HG03103 (cell line): ENCODE data around the gene CEMIP.

Experiments used
- ATAC-seq: cut with Tn5 transposase; IDR thresholded peaks from one replicate; pipeline ENCODE4 v1.9.1; 2021; ENCODE audit warnings: low read depth; ENCODE audit not compliant: unreplicated experiment

Gene CEMIP

DNA sequence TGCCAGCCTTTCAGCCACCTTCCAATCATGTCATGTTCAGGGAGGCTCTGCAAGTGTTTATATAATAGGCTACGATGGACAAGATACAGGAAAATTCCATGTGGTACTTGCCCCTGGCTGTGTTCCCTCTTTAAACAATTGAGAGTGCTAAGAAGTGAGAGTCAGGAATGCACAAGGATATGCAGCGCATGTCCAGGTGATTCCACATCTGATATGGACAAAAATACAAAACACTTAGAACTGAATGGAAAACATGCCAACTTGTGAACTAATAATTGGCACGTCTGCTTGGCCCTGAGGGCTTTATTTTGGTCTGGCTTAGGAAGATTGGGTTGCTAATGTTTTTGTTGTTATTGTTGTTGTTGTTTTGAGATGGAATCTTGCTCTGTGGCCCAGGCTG lies 100.9 kb downstream of the CEMIP start:
- no peak for ATAC-seq

DNA sequence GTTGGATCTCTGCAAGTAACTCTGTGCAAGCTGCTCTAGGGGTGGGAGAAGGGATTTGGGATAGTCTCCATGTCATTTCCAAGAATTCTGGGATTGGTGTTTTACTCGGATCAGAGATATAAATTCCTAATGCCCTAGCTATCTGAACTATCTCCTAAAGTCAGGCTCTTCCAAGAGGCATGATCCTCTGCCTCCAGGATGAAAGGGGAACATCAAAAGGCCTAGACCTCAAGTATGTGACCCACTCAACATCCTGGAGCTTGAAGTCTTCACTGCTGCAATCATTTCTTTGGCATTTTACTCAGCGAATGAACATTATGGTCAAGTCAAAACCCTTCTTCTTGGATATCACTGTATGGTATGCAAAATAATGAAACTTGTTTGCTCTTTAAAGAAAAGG lies 104.5 kb downstream of the CEMIP start:
- no peak for ATAC-seq

DNA sequence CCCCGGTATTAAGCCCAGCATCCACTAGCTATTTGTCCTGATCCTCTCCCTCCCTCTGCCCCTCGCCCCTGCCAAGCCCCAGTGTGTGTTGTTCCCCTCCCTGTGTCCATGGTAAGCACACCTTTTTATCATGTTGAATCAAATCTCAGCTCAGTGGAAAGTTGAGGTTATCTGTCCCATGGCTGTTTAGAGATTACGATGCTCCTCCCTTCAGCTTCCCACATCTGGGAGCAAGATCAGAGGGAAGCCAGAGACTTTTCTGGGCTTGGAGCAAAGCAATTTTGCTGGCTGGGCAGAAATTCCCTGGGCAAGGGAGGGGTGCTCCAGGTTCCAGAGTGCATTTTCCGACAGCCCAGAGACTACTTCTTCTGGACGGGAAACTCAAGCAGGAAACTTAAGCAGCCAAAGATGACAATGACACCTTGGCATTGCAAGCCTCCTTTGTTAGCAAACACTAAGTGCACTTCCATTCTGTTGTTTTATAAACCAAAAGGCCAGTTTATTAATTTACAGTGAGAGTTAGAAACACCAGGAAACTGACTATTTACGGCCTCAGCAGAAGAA lies 105.9 kb downstream of the CEMIP start:
- ATAC-seq, result no peak

DNA sequence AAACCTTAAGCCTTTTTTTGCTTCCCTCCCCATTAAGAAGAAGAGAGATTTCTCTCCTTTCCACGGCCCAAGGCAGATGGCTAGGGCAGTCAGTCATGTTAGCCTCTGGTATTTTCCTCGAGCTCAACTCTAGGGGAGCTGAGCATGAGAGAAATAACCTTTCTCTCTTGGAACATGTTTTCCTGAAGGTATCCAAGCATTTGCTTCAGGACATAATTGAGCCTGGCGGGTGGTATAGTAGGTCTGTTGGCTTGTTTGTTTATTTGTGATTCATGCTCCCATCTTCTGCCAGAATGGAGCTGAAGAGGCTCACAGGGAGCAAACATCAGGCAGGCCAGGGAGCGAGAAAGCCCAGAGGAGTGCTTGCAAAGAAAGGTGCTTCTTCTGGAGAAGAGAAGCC lies 108.0 kb downstream of the CEMIP start:
- no peak for ATAC-seq

DNA sequence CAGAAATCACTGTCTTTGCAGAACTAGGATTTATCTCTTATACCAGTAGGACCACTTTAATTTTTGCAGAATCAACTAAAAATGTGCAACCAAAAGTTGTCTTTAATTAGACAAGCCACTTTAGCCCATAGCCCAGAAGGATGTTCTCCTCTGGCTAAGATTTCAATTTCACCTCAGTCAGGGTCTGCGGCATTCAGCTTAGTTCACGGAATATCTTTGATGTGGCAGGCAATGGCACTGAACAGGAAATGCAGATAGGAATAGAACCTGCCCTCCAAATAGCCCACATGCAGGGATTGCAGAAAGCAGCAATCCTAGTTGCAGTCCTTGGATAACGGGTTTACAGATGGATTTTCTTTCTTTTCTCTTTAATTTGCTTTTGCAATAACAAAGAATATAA lies 109.7 kb downstream of the CEMIP start:
- ATAC-seq, result no peak

DNA sequence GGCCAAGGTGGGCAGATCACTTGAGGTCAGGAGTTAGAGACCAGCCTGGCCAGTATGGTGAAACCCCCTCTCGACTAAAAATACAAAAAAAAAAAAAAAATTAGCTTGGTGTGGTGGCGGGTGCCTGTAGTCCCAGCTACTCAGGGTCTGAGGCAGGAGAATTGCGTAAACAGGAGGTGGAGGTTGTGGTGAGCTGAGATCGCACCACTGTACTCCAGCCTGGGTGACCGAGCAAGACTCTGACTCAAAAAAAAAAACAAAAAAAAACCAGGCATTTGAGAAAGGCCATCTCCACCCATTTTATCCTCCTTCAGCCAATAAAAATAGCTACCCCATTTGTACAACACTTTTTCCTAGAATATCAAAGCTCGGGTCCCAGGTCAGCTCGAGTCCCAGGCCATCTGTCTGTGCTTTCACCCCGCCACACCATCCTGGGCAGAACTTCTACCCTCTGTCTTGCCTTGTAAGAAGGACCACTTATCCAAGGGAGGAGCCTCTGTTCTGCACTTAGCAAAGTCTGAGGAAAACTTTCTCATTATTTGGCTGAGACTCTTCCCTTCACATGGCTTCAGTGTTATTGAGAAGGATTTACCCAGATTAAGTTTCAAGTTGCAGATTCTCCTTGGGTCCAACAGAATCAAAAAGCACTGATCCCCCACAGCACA lies 111.3 kb downstream of the CEMIP start:
- ATAC-seq, result no peak

DNA sequence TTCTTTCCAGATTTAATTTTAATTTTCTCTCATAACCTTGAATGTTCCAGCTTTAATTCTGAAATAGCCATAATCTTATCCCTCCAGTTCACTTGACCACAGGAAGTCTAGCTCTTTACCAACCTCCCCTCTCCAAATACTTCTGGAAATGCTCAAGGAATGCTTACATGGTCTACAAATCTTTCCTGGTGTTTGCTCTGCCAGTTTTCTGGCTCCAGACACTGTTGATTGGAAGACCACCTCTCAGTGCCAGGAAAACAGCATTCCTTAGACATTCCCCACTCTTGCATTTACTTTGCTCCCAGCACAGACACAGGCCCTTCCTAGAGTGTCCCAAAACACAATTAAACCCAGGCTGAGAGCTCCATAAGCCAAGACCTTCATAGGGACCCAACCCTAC lies 111.8 kb downstream of the CEMIP start:
- ATAC-seq, result no peak

DNA sequence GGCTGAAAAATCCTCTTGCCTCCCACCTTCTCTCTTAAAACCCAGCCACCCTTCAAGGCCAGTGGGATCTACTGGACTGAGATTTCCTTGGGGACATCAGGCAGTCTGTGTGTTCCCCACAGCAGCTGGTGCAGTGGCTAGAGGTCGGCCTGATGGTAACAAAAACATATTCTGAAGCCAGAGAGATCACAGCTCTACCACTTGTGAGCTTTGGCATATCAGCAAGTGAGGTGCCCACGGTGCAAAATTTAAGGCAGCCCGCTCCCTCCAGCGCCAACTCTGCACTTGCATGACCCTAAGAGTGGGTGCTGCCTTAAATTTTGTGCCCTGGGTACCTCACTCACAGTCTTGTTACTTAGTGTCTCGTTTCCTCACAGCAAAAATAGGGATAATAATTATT lies 113.2 kb downstream of the CEMIP start:
- ATAC-seq, result no peak

DNA sequence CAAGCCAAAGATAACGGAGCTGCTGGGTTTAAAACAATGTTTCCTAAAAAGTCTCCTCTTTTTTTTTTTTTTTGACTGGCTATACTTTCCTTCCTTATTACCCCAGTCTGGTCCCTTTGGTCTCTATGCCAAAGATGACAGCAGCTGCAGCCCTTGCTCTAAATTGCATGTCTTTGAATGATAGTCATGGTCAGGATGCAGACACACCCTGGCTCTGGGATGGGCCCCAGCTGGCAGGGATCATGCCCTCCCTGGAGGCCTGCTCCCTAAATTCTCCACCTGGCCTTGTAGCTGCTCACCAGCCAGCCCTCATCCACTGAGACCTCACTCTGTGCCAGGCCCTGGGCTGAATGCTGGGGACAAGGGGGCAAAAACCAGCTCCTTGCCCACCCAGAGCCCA lies 114.6 kb downstream of the CEMIP start:
- no peak for ATAC-seq

DNA sequence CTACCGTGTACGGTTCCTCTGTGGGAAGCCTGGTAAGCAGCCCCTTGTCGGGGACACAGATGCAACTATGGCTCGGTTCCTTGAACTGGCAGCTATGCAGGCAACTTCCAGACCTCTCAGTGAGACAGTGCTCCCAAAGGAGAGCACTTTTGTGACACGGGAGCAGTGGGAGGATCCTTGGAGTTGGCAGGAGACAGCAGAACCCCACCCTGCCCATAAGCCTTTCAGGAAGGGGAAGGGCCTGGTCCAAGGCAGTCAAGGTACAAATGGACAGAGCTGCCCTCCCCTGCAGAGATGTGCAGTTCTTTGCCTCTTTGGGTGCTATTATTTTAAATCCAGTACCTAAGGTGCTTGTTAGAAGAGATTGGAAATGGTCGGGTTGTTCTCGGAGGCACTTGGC lies 115.9 kb downstream of the CEMIP start:
- ATAC-seq, result no peak

DNA sequence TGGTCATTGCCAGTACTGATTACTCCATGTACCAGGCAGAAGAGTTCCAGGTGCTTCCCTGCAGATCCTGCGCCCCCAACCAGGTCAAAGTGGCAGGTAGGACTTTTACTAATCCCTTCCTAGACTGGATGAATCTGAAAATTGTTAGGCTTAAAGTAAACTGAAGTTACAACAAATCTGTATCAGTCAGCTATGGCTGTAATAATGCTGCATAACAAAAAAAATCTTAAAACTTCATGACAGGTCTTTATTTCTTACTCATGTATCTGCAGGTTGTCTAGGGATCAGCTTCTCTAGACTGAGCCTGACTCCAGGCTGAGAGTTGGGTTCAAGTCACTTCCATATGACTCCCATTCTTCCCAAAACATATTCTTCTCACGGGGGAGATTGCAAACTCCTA lies 116.8 kb downstream of the CEMIP start:
- ATAC-seq, result no peak

DNA sequence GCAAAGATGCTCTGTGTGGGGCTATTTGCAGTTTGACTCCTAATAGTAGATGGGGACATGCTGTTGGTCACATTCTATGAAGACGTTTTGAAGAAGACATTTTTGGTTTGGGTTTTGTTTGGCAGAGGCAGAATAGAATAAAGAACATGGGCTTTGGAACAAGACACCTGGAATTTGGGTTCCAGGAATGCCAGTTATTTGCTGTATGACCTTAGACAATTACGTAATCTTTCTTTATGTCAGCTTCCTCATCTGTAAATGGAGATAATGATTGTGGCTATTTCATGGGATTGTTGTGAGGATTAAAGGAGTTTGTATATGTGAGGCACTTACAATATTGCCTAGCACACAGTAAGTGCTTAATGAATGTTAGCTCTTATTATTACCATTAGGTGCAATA lies 118.9 kb downstream of the CEMIP start:
- ATAC-seq, result no peak

DNA sequence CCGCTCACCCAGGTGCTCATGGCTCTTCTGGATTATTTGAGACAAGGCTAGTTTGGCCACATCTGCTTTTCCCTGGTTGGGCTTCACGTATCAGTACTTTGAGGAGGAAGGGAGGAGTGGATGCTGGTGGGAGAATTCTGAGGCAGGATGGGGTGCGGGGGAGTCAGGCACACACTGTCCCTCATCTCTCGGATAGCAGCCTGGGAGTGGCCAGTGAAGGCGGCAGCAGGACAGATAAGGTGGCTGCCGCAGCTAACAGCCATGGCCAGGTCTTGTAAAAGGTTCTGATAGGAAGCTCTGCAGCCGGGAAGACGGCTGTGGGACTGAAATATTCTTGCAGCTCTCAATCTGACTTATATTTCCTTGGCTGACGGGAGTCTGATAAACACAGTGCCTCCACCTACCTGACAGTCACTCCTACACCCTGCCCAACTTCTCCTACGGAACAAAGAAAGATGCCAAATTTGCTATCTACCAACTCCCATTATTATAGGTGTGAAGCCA lies 123.2 kb downstream of the CEMIP start:
- ATAC-seq, result no peak

DNA sequence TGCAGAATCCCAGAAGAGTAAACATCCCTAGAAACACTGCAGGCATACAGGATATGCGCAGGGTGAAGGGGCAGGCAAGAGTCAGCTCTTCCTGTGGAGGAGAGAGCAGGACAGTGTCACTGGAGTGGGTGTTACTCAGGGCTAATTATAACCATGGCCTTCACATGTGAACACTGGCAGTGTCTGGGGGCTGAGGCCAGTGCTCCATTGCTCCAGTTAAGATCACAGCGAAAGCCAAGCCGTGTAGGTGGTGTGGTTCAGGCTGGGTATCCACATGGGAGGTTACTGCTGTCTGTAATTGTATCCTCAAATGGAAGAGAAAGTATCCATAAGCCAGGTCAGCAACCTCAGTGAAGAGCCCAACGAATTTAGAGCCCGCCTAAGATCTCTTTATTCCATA lies 125.8 kb downstream of the CEMIP start:
- no peak for ATAC-seq

DNA sequence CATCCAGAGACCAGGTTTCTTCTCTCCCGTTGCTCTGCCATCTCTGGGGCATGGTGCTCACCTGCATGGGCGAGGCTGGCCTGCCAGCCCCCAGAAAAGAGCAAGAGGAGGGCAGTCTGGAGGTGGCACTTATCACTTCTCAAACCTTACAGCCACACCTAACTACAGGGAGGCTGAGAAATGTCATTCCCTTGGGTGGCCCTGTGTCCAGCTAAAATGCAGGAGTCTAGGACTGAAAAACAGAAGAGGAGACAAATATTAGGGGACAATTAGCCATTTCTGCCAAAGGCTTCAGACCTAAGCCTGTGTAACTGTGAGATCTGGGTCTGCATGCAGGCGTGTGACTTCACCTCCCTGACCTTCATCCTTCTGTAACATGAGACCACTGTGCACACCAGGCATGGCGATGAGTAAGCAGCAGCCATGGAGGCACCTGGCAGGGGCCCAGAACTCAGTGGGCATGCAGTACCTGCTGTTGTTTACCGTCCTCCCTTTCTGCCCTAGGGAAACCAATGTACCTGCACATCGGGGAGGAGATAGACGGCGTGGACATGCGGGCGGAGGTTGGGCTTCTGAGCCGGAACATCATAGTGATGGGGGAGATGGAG lies 127.1 kb downstream of the CEMIP start:
- no peak for ATAC-seq

DNA sequence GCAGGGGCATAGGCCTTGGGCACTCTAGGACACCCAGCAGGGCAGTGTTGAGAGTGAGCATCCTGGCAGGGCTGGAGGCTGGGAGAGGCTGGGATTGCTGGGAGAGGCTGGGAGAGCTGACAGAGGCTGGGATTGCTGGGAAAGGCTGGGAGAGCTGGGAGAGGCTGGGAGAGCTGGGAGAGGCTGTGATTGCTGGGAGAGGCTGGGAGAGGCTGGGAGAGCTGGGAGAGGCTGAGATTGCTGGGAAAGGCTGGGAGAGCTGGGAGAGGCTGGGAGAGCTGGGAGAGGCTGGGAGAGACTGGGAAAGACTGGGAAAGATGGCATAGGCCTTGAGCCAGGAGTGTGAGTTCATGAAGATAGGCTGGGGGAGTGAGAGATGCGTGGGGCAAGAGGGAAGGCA lies 132.7 kb downstream of the CEMIP start:
- no peak for ATAC-seq

DNA sequence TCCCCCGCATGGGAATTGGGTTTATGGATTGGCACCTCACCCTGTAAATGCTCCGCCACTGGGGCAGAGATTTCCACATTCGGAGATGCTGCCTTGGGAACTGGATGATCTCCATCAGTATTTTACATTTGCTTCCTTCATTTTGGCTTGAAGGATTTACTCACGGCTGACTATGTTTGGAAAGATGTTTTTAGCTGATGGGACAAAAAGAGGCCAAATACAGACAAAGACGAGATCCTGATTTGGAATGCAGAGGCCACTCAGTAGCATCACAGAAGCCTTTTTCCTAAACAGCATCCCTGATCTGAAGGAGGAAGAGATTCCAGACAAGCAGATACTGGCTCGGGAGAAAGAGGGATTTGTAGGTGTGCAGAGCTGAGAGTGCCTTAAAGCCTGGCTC lies 133.5 kb downstream of the CEMIP start:
- no peak for ATAC-seq

DNA sequence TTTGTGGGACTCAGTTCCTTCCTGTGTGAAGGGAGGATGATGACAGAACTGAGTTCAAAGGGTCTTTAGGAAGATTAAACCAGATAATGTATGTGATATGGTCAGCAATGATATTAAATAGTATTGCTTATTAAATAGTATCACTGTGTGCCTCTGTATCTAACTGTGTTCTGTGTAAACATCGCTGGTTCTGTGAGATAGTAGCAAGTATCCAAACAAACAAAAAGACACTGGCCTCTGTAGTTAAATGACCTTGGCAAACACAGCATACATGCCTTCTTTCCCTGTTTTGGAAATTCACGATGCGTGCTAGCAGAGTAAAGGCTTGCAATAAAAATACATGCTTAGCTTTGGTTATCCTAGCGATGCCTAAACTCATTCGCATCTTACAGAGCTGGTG lies 134.4 kb downstream of the CEMIP start:
- no peak for ATAC-seq

DNA sequence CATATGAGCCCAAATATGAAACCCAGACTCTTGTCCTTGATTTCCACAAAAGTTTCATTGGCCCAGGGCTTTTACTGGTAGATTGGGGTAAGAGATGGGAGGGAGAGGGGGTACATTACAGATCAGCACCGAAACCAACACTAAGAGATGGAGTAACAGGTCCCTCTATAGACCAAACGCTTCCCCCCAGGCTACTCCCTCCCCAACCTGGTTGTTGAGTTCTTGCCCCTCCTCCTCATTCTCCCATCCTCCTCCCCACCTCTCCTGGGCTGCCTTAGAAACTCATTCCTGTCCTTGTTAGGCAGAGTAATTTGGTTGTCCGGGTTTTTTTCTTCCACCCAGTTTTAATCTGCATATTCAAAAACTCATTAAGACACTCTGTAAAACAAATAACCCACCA lies 136.3 kb downstream of the CEMIP start:
- ATAC-seq, result no peak

DNA sequence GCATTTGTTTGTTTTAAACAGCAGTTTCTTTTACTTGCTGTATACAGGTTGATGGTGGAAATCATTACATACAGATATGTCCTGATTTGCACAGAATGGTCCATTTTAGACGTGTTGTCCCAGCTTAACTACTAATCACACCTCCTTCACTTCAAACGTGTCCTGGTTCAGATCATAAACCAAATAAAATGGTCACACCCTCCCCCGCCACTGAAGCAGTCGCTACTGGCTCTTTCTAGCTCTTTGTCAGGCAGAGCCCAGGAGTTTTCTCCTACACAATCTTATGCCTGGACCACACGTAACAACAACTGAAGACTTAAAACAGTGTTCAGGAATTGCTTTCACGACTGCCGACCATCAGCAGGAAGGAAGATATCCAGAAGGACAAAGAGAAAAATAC lies 136.9 kb downstream of the CEMIP start:
- ATAC-seq, result no peak

DNA sequence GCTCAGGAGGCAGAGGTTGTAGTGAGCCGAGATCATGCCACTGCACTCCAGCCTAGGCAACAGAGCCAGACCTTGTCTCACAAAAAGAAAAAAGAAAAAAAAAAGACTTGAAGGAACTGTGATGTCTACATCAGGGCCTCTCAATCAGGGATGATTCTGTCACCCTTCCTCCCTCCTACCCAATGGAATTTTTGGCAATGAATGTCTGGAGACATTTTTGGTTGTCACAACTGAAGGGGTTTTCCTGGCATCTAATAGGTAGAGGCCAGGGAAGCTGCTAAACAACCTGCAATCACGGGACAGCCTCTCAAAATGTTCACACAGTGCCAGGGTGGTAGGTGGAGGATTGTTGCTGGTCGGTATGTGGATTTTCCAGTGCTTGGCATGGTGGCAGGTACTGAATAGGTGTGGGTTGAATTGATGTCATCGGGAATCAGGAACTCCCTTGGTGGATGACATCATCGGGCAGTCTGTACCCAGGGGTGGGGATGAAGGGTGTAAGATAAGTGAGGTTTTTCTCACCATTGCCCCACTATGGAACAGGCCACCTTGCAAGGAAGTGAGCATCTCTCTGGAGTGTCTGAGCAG lies 139.1 kb downstream of the CEMIP start:
- no peak for ATAC-seq

DNA sequence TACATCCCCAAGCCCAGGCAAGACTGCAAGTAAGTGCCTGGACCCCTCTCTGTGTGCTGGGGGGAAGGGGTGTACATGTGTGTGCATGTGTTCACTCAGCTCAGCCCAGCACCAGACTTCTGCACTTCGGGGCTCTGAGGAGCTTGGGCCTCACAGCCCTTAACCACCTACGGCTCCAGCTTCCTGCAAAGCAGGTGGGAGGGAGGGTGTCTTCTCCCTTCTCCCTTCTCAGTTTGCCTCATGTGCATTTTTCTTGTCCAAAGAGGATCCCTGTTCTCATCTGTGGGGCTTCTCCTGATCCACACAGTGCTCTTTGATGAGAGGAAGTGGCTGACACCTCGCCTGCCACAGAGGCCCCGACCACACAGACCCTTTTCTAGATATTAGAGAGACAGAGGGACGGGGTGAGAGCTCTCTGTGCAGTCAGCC lies 141.1 kb downstream of the CEMIP start:
- no peak for ATAC-seq
